GM18861 (cell line): ENCODE results near the gene PCDHB13.
"Not testable (repeated sequence)": the region's sequence is repeated elsewhere in the genome, so short reads cannot be mapped to it uniquely, and the experiment has no call there.

Experiments used
- ATAC-seq: cut with Tn5 transposase; IDR thresholded peaks from one replicate; pipeline ENCODE4 v1.9.1; 2021; ENCODE audit not compliant: unreplicated experiment

PCDHB13 gene

GRCh38 chr5:141213656-141214339, at the start of gene PCDHB13:
Gene PCDHB13 (plus strand): TSS chr5:141213919. CDS start chr5:141214124, 205 bp downstream.
- ATAC-seq = not testable (repeated sequence)

GRCh38 chr5:141172381-141173204, 41.1 kb upstream of the PCDHB13 start, which contains the start of gene PCDHB7:
Gene PCDHB7 (plus strand): TSS chr5:141172644. CDS start chr5:141172836, 192 bp downstream.
- no peak for ATAC-seq

GRCh38 chr5:141174291-141175104, 39.2 kb upstream of the PCDHB13 start:
- not testable (repeated sequence) for ATAC-seq

GRCh38 chr5:141175933-141176332, 37.8 kb upstream of the PCDHB13 start:
- no peak for ATAC-seq

GRCh38 chr5:141177577-141178191, 36.0 kb upstream of the PCDHB13 start, which contains the start of gene PCDHB8:
Gene PCDHB8 (plus strand): TSS chr5:141177790. CDS start chr5:141178035, 245 bp downstream.
- ATAC-seq = not testable (repeated sequence)

GRCh38 chr5:141179371-141179770, 34.3 kb upstream of the PCDHB13 start:
- not testable (repeated sequence) for ATAC-seq

- not testable (repeated sequence) for ATAC-seq
These were observed 33.8 kb upstream of the PCDHB13 start for GRCh38 chr5:141179876-141180275.

- no peak for ATAC-seq
These were observed 33.4 kb upstream of the PCDHB13 start for GRCh38 chr5:141180313-141180712.

GRCh38 chr5:141182248-141182647, 31.5 kb upstream of the PCDHB13 start, which contains the start of gene PCDHB16:
Gene PCDHB16 (plus strand): TSS chr5:141182387. CDS start chr5:141182560, 173 bp downstream.
- ATAC-seq = no peak

- not testable (repeated sequence) for ATAC-seq
These were observed 29.4 kb upstream of the PCDHB13 start for GRCh38 chr5:141184117-141184855.

- no peak for ATAC-seq
These were observed 26.7 kb upstream of the PCDHB13 start, which contains the start of gene PCDHB9 for GRCh38 chr5:141186897-141187512. Gene PCDHB9 (plus strand): TSS chr5:141187161. CDS start chr5:141187319, 158 bp downstream.

GRCh38 chr5:141188682-141189081, 25.0 kb upstream of the PCDHB13 start:
- not testable (repeated sequence) for ATAC-seq

- ATAC-seq = not testable (repeated sequence)
These were observed 24.6 kb upstream of the PCDHB13 start for GRCh38 chr5:141189131-141189530.

GRCh38 chr5:141192110-141192725, 21.5 kb upstream of the PCDHB13 start, which contains the start of gene PCDHB10:
Gene PCDHB10 (plus strand): TSS chr5:141192353. CDS start chr5:141192553, 200 bp downstream.
- ATAC-seq = no peak

- not testable (repeated sequence) for ATAC-seq
These were observed 19.4 kb upstream of the PCDHB13 start for GRCh38 chr5:141194332-141194731.

GRCh38 chr5:141196363-141196762, 17.4 kb upstream of the PCDHB13 start:
- ATAC-seq = no peak

GRCh38 chr5:141199359-141200235, 14.1 kb upstream of the PCDHB13 start, which contains the start of gene PCDHB11:
Gene PCDHB11 (plus strand): TSS chr5:141199627. CDS start chr5:141199775, 148 bp downstream.
- no peak for ATAC-seq
